Measurements from ENCODE around the gene EHD4.

EHD4 gene

DNA sequence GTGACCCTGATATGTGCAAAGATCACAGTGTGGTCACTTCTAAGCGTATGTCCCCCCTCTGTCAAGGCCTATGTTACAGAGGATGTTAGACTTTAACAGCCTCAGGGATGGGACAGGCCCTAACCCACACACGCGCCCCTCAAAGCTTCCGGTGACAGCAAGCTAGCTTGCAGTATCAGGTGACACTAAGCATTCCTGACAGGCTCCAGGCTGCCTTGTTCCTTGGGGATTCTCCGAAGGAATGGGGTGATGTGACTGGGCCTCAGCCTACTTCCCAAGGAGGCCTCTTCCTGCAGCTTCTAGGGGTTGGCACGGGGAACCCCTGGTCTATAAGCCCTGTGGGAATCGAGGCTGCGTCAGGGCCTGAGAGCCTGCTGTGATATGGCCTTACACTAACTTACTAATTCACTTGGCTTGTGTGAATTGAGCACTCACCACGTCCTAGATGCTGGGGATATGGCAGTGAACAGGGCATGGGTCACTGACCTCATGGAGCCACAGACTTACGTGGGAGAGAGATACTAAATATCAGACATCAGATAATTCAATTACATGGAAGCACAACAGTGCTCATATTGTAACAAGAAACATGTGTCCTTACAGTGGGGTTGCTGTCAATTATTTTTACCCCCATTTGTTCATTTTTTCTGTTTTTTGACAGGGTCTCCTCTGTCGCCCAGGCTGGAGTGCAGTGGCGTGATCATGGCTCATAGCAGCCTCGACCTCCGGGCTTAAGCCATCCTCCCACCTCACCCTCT is 67.1 kb downstream of the EHD4 start:
- no peaks in the 10 kb centered on the region for H3K79me2 ChIP-seq (ENCODE audit: insufficient read depth, low read length)
- no peak for TF ChIP-seq EZH2phosphoT487 (IDR thresholded peaks at IDR 0.05; ENCODE audit: borderline replicate concordance)
- TF ChIP-seq, protein P1, sequence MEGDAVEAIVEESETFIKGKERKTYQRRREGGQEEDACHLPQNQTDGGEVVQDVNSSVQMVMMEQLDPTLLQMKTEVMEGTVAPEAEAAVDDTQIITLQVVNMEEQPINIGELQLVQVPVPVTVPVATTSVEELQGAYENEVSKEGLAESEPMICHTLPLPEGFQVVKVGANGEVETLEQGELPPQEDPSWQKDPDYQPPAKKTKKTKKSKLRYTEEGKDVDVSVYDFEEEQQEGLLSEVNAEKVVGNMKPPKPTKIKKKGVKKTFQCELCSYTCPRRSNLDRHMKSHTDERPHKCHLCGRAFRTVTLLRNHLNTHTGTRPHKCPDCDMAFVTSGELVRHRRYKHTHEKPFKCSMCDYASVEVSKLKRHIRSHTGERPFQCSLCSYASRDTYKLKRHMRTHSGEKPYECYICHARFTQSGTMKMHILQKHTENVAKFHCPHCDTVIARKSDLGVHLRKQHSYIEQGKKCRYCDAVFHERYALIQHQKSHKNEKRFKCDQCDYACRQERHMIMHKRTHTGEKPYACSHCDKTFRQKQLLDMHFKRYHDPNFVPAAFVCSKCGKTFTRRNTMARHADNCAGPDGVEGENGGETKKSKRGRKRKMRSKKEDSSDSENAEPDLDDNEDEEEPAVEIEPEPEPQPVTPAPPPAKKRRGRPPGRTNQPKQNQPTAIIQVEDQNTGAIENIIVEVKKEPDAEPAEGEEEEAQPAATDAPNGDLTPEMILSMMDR (conservative IDR thresholded peaks at IDR 0.05; ENCODE audit: low read length), result no peak
- peaks cover 12% of the 10 kb centered on the region for H3K4me1 ChIP-seq (ENCODE audit: insufficient read depth, low read length, poor library complexity, severe bottlenecking)
- no peaks in the 10 kb centered on the region for H3K9me2 ChIP-seq (replicated peaks; ENCODE audit: low read depth, low read length)
- H3K4me3 ChIP-seq (ENCODE audit: low read length, poor library complexity, severe bottlenecking), result no peak overlapping the region
- no peaks in the 10 kb centered on the region for H3K27me3 ChIP-seq (ENCODE audit: insufficient read depth, low read length, poor library complexity, severe bottlenecking)
- H3K9ac ChIP-seq (ENCODE audit: low read depth, low read length, poor library complexity, severe bottlenecking), result no peak overlapping the region
- H4K20me1 ChIP-seq (ENCODE audit: insufficient read depth, low read length, poor library complexity, severe bottlenecking), result no peaks in the 10 kb centered on the region
- peaks cover 12% of the 10 kb centered on the region; the same call in 1 of the 2 replicates for H3K36me3 ChIP-seq (ENCODE audit: insufficient read depth, low read length)
- no peak overlapping the region for H2AFZ ChIP-seq (ENCODE audit: low read length)
- no peaks in the 10 kb centered on the region for H3K9me3 ChIP-seq (ENCODE audit: insufficient read depth, low read depth, low read length)
- no peaks in the 10 kb centered on the region for H3F3A ChIP-seq (ENCODE audit: low read depth)
- H3K4me2 ChIP-seq (ENCODE audit: low read depth, low read length, poor library complexity, severe bottlenecking), result no peak overlapping the region

GRCh38 chr15:41904541-41905005 is 67.8 kb downstream of the EHD4 start:
- peaks cover 14% of the 10 kb centered on the region for H3K4me1 ChIP-seq (ENCODE audit: insufficient read depth, low read length, poor library complexity, severe bottlenecking)
- no peaks in the 10 kb centered on the region for H3F3A ChIP-seq (ENCODE audit: low read depth)
- H3K4me3 ChIP-seq (ENCODE audit: low read length, poor library complexity, severe bottlenecking), result no peak overlapping the region
- H2AFZ ChIP-seq (ENCODE audit: low read length), result no peak overlapping the region
- H3K79me2 ChIP-seq (ENCODE audit: insufficient read depth, low read length), result no peaks in the 10 kb centered on the region
- TF ChIP-seq, protein P1 (conservative IDR thresholded peaks at IDR 0.05; ENCODE audit: low read length), result peak; percentile 90
- no peak for TF ChIP-seq EZH2phosphoT487 (IDR thresholded peaks at IDR 0.05; ENCODE audit: borderline replicate concordance)
- no peaks in the 10 kb centered on the region for H3K9me3 ChIP-seq (ENCODE audit: insufficient read depth, low read depth, low read length)
- H3K9ac ChIP-seq (ENCODE audit: low read depth, low read length, poor library complexity, severe bottlenecking), result no peak overlapping the region
- H3K27me3 ChIP-seq (ENCODE audit: insufficient read depth, low read length, poor library complexity, severe bottlenecking), result no peaks in the 10 kb centered on the region
- peaks cover 12% of the 10 kb centered on the region; the same call in 1 of the 2 replicates for H3K36me3 ChIP-seq (ENCODE audit: insufficient read depth, low read length)
- no peak overlapping the region for H3K4me2 ChIP-seq (ENCODE audit: low read depth, low read length, poor library complexity, severe bottlenecking)
- H4K20me1 ChIP-seq (ENCODE audit: insufficient read depth, low read length, poor library complexity, severe bottlenecking), result no peaks in the 10 kb centered on the region
- H3K9me2 ChIP-seq (replicated peaks; ENCODE audit: low read depth, low read length), result no peaks in the 10 kb centered on the region

- no peaks in the 10 kb centered on the region for H3K9me2 ChIP-seq (replicated peaks; ENCODE audit: low read depth, low read length)
Measured at GRCh38 chr15:41903782-41904181, 68.6 kb downstream of the EHD4 start.

More at GRCh38 chr15:41903782-41904181, 68.6 kb downstream of the EHD4 start:
- Histone ChIP-seq H3K27me3 (ENCODE audit: insufficient read depth, low read length, poor library complexity, severe bottlenecking) (no peaks in the 10 kb centered on the region), H3K4me2 (ENCODE audit: low read depth, low read length, poor library complexity, severe bottlenecking) (no peak overlapping the region), H3K9ac (ENCODE audit: low read depth, low read length, poor library complexity, severe bottlenecking) (no peak overlapping the region), H3F3A (ENCODE audit: low read depth) (no peaks in the 10 kb centered on the region), H3K79me2 (ENCODE audit: insufficient read depth, low read length) (no peaks in the 10 kb centered on the region), H3K4me3 (ENCODE audit: low read length, poor library complexity, severe bottlenecking) (no peak overlapping the region), H3K4me1 (ENCODE audit: insufficient read depth, low read length, poor library complexity, severe bottlenecking) (peaks cover 14% of the 10 kb centered on the region), H3K9me3 (ENCODE audit: insufficient read depth, low read depth, low read length) (no peaks in the 10 kb centered on the region), H3K36me3 (ENCODE audit: insufficient read depth, low read length) (peaks cover 11% of the 10 kb centered on the region; the same call in 1 of the 2 replicates), H4K20me1 (ENCODE audit: insufficient read depth, low read length, poor library complexity, severe bottlenecking) (no peaks in the 10 kb centered on the region), H2AFZ (ENCODE audit: low read length) (no peak overlapping the region)
- no peak for TF ChIP-seq EZH2phosphoT487 (IDR thresholded peaks at IDR 0.05; ENCODE audit: borderline replicate concordance)
- TF ChIP-seq, protein P1 (conservative IDR thresholded peaks at IDR 0.05; ENCODE audit: low read length), result no peak

All from Loucy (cell line).